ENCODE data around the gene TPRA1.
A peak's percentile ranks its signal among the peaks of the same experiment; 100 is the strongest.

TPRA1 gene

DNA sequence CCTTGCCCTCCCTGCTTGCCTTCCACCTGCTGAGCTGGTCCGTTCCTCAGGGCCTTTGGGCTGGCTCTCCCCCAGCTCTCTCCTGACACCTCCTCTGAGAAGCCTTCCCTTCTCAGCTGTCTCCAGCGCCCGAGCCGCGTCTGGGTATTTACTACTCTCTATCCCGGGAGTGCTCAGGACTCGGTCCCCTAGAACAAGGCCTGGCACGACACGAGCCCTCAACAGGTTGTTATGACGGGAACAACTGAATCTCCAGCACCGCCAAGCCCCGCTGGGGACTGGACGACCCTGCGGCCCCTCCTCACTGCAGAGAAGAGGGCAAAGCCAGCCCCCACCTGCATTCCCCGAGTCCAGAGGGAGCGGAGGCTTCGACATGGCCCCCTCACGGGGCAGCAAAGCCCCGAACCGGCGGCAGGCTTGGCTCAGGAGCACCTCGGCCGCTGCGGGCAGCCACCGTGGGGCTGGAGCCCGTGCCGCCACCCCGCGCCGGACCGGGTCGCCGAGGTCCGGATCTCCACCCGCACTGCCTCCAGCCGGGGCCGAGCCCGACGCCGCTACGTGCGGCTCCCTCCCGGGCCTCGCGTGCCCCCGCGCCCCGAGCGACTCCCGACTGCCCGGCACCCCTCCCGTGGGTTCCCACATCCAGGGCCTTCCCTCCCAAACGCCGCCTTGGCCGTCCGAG, 792 bp downstream of the TPRA1 start:
- DNase-seq = peak; percentile 27 to 70 (median 30)

DNA sequence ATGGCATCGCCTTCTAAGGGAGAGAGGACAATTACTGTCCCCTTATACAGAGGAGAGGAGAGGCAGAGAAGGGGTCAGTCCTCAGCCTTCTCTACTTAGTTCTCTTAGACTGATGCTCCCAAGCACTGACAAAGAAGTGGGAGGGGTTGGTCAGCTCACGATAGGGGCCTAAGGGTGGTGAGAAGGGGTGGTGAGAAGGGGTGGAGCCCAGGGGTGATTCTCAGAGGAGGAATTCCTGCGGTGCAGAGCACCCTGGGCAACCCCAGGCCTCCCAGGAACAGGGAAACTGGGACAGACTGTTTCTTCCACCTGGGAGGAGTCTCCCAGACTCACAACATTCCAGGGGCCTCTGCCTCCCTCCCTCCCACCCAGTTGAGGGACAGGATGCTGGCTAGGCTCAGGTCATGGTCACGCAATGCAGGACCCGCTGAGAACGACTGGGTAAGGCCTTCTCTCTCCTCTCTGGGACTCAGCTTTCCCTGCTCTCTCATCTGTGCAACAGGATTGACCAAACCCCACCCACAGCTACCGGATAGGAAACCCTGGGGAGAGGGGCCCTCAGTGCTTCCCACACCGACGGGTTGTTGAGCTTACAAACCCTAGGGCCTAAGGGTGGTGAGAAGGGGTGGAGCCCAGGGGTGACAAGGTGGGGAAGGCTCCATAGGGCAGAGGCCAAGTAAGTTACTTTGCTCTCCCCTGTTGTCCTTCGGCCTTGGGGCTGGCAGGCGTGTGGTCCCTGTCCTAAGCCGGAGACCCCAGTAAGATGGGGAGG, 1.5 kb downstream of the TPRA1 start:
- peak; percentile 47 to 72 (median 61) for DNase-seq

DNA sequence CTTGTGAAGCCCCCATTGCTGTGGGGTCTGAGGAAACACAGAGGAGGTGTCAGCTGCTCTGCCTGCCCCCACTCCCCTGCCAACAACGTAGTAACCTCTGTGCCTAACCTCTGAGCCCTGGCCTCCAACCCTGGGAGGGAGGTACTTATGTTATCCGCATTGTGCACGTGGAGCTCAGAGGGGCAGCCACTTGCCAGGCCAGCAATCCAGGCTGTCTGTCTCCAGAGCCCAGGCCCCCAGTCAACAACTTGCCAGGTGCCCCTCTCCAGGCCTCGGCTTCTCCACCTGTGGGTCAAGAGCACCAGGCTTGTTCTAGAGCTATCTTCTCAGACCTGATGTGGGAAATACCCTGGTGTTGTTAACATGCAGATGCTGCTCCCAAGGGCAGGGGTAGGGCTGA, 2.7 kb downstream of the TPRA1 start:
- DNase-seq = no peak

DNA sequence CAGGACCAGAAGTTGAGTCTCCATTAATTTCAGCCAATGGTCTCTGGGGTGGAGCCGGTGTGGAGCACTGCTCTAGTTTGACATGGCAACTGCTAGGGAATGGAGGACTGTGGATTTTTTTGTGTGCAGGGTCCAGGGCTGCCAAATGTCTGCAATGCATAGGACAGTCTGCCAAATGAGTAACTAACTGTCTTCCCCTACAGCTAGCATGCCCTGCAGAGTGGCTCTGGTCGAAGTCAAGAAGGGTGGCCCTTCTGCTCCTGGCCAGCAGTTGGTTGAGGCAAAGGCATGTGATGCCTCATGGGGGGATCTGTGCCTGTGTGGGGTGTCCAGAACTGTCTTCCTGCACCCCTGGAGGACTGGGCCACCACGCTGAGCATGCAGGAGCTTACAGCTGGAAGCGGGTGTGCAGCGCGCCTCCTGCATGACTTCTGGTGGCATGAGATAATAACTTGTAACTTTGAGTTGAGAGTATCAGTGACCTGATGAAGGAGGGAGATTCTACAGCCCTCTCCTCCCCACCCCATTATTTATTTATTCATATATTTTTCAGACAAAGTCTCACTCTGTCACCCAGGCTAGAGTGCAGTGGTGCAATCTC, 4.6 kb downstream of the TPRA1 start:
- DNase-seq = no peak

DNA sequence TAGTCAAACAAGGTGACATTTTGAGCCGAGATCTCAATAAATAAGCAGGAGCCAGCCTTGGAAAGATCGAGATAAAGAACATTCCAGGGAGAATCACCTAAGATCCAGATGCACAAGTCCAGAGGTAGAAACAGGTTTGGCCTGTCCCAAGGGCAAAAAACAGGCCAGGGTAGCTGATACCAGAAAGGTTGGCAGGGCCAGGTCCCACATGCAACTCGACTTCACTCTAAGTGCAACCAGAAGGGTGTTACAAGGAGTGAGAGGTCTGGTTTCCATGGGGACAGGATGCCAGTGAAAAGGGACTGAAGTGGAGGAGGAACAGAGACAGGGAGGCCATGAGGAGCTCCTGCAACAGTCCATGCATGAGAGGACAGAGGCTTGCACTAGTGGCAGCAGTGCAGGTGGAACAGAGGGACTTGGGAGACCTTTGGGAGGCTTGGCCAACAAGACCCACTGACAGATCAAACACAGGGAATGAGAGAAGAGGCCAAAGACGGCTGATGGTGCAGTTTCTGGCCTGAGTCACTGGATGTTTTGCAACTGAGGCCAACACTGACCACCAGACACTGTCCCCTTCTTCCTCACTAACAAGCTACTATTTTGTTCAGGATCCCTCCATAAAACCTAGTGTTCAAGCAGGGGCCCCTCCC, 5.2 kb downstream of the TPRA1 start:
- peak; percentile 43 to 59 (median 52) for DNase-seq

DNA sequence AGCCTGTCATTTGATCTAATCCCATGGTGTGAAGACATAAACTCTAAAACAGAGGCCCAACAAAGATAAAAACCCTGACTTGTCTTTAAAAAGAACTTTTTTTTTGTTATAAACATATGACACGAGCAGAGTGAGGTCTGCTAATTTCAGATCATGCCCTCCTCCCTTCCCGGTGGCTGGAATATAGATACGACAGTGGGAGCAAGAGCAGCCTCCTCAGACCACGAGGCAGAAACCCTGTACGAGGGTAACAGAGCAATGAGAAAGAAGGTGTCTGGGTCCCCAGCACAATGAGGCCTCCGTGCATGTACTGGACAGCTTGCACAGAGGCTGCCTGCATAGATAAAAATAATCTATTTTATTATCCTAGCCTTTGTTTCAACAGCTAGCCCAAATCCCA, 5.8 kb downstream of the TPRA1 start:
- no peak for DNase-seq

DNA sequence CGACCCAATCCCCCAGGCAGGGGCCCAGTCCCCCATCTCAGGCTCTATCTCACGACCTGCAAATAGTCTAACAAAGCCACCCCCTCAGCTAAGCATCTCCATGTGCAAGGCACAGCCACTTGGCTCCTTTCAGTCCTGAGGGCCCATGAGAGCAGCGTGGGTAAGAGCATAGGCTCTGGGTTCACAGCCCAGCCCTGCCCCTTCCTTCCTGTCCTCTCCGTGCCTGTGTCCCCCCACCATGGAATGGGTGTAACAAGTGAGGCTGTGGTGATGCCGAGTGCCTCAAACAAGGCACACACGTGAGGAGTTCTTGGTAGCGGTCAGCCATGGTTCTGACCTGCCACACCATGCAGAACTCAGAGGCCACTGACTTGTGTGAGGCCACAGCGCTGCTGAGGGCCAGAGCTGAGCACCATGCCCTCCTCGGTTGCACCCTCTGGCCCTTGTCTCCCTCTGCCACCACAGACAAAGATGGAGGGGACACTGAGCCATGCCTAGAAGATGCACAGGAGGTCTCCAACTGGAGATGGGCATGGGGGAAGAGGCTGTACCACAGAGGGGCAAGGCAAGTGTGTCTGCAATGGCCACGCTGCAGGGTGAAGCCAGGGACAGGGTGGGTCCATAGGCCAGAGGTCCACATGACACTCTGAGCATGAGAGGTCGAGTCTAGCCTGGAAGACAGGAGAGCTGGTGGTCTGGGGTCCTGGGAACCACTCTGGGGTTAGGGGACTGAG, 10.0 kb downstream of the TPRA1 start:
- no peak for DNase-seq

DNA sequence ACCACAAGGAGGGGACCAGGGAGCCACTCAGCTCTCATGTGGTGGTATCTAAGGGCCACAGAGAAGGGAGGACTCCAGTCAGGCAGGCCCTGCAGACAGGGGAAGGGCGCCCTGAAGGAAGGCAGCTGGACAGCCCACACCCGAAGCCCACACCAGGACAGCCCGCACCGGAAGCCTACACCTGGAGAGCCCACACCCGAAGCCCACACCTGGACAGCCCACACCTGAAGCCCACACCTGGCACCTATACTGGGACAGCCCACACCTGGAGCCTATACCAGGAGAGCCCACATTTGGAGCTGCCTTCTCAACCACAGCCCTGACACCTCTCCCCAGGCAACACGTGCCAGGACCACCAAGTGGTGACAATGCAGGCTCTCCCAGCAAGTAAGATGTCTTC, 11.7 kb downstream of the TPRA1 start:
- no peak for DNase-seq

DNA sequence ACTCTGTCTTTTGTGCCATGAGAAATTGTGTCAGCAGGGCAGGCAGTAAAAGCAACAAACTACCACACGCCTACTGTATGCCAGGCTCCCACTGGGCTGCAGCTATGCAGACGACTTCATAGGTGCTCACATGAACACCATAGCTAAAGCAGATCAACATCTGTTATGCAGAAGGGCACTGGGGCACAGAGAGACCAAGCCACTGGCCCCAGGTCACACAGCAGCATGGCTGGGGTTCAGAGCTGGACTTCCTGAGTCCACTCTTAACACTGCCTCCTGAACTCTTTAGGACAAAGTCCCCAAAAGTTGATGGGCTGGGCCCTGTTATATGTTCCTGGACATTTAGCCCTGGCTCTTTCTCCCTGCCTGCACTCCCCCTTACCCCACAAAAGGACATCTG, 12.4 kb downstream of the TPRA1 start:
- no peak for DNase-seq

DNA sequence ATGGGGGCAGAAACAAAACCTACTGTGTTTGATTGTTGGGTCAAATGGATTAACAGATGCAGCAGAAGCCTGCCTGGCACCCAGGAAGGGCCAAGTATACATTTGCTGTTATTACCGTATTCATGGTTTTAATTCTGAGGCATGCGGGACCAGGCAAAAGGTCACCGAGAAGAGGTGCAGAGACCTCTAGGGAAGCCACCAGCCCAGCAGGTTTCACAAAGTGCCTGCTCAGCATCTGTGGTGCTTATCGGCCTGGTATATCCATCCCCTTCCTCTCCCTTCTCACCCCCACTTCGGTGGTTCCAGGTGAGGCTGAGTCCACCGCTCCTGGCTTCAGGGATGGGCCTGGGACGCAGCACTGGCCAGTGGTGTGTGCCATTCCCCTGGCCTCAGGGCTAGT, 13.1 kb downstream of the TPRA1 start:
- no peak for DNase-seq

DNA sequence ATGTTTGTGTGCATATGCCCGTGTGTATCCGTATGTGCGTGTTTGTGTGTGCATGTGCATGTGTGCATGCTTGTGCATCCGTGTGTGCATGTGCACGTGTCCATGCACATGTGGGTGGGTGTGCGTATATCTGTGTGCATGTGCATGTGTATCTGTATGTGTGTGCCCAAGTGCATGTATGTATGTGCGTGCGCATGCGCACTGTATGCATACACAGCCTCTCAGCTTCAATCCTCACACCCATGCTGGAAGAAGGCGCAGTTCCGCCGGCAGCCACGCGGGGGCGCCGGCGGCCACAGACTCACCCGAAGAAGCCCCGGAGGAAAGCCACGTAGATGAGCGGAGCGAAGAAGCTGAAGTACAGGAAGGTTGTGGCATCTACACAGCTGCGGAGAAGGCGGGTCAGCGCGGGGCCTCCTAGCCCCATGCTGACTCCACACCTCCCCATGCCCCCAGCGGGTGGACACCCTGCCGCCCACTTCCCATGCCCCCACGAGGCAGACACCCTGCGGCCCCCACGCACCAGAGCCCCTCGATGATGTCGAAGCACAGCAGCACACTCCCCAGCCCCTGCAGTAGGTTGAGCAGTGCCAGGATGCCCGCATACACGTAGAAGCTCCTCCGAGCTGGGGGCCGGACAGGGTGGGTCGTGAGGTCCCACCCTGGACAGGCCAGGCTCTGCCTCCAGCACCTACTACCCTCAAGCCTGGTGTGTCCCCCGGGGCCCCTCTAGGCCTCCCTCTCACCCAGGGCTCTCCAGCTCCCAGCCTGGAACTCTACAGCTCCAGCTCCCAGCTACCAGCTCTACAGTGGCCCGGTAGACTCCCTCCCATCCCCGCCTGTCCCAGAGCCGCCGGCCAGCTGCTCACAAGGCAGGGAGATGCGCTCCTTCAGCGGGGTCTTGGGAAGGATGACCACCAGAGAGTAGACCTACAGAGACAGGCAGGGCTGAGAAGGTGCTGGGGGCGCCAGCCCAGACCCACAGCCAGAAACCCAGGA, 15.4 kb downstream of the TPRA1 start:
- peak; percentile 89 to 95 (median 90) for DNase-seq

DNA sequence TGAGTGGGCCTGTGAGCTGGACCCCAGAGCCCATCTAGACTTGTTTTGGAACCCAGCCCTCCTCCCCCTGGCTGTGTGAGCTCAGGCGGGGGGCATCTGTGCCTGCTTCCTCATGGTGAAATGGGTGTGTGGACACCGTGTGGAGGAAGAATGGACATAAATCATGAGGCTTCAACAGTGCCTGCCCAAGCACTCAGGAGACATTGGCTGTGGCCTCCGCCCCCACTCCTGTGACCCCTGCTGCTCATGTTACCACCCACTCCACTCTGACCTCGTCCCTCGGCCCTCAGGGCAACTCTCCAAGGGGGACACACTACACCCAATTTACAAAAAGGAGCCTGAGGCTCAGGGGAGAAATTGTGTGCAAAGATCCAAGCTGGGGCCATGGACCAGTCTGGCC, 16.6 kb downstream of the TPRA1 start:
- DNase-seq = peak; percentile 60 to 84 (median 78)

DNA sequence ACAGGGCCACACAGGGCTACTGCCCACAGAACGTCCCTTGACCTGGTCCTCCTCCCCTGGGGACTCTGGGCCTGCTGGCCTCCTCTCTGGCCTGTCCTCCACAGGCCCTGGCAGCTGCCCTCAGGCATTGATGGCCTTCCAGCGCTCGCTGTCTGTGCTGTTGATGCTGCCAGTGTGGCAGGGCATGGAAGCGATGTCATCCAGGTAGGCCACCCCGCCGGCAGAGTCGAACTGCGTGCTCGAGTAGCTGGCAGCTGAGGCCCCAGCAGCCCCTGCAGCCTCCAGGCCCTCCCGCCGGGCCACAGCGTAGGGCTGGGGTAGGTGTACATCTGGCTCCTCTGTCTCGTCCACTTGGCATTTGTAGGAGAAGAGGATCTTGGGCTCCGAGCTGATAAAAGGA, 17.1 kb downstream of the TPRA1 start:
- DNase-seq = no peak

DNA sequence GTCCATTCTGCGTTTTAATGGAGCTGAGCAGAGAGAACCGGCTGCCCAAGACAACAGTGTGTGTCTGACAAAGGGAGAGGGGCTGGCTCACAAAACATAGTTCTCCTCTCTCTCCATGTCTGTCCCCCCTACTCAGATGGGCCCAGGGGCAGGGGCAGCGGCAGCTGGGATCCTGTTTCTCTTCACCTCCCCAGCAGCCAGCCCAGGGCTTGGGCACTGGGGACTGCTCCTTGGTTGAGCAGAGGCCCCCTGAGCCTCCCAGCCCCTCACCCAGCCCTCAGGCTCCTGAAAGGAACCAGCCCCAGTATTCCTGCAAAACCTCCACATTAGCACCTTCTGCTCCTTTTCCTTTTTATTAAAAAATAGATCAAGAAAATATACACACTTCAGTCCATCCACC, 17.8 kb downstream of the TPRA1 start:
- no peak for DNase-seq

DNA sequence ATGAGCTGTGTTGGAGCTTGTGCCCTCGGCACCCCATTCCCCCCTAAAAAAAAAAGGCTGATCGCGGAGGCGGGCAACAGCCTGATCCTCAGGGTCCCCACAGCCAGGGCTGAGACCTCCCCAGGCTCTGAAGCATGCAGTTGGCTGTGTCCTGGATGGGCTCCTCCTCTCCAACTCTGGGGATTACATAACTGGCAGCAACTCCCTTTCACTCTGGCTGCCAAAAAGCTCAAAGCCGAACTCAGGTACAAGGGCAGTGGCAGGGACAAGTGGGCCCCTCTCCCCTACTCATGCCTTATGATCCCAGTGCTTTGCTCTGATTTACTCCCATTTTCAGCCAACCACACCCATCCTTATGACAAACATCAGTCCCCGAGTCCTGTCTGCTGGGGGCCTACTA, 18.3 kb downstream of the TPRA1 start:
- DNase-seq = no peak

DNA sequence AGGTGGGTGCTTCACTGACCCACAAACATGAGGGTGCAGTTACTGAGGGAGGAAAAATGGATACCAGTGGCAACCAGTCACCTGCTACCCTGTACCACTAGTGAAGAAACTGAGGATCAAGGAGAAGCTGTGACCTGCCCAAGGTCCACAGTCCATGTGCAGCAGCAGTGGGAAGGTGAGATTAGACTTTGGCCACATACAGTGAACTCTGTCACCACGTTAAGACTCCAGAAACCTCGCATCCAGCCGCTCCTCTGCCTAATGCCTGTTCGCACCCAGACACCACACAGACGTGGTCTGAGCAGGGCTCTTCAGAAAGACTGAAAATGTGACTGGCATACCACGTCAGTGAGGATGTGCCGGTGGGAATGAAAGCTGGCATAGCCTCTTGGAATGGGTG, 20.0 kb downstream of the TPRA1 start:
- DNase-seq = no peak

DNA sequence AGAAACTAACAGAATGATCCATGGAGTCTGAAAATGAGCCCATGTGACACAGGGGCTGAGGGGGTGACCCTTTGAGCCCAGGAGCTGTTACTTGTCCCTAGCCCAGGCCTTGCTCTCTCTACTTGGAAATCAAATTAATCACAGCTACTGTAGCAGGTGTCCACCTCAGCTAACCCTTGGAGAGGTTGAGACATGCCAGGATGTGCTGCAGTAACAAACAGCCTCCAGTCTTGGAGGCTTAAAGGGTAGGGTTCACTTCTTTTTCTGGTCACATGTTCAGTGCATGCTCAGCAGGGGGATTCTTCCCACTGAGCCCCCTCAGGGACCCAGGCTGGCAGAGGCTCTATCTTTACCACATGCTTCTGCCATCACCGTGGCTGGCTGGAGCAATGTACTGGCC, 21.4 kb downstream of the TPRA1 start:
- DNase-seq = no peak

DNA sequence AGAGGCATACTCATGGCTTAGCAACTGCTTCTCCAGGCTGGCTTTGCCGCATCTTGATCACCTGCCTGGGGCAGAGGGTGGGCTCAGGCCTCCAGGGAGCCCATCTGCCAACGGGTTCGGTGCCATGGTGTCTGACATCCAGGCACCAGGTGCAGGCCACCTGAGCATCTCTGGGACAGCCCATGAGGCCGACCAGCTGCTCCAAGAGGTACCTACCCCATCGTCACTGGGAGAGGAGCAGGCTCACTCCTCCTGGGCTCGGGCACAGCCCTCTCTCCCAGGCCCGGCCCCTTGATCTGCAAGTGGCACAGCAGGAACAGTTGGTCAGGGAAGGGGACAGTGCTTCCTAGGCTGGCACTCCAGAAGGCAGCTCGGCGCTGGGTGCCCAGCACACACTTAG, 21.9 kb downstream of the TPRA1 start:
- DNase-seq = no peak

DNA sequence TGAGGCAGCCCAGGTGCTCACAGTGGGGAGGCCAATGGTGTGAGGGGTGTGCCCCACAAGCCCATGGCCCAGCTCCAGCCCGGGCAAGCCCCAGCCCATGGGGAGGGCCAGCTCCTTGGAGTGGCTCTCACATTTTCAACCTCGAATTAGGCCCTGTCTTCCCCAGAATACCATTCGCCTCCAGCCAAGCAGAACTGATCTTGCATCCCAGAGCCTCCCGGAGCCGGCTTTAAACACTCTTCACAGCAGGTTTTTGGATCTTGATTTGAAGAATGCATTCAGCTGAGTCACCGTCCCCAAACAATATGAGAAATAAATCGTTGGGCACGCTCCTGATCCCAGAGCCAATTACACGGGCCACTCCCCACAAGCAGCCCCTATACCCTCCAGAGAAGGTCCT, 23.7 kb downstream of the TPRA1 start:
- DNase-seq = no peak

DNA sequence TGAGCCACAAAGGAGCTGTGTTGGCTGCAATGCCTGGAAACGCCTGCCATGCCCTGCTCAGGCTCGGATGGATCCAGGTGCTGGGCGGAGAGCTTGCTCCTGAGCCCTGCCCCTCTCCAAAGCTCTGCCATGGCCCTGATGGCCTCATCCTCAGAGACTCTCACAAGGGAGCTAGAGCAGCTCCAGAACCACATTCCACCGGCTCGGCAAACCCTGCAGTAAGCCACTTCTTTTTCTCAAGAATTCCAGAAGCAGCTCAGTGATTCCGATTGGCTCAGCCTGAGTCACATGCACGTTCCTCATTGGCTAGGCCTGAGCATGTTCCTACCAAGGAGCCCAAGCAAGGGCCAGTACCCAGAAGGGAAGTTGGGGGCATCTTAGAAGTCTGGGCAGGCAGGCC, 24.8 kb downstream of the TPRA1 start:
- DNase-seq = peak in 1 of 4 experiments; percentile 37

DNA sequence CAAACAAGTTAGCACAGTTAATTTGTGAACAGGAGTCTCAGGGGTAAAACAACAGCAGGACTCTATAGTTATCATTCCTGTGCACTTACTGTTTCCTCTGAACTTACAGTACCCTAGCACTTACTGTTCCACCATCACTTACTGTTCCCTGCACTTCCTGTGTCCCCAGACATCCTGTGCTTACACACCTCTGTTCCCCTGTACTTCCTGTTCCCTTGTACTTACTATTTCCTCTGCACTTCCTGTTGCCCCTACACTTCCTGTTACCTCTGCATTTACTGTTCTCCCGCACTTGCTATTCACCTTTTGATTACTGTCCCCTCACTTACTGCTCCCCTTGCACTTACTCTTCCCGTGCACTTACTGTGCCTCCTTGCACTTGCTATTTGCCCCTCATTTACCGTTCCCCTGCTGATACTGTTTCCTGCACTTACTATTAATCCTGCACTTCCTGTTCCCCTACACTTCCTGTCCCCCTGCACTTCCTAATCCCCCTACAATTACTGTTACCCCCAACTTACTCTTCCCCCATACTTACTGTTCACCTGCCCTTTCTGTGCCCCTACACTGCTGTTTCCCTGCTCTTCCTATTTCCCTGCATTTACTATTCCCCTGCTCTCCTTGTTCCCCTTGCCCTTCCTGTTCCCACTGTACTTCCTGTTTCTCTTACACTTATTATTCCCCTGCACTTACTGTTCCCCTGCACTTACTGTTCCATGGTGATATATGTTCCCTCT, 30.3 kb downstream of the TPRA1 start:
- peak in 2 of 4 experiments; percentile 43 to 59 for DNase-seq

Data from suppressor macrophage (primary cell).